NCI-H1417 treated with DMSO at 0.1 percent for 48 hours (cell line): ENCODE results near the gene EVI5.
"Not testable (repeated sequence)": the region's sequence is repeated elsewhere in the genome, so short reads cannot be mapped to it uniquely, and the experiment has no call there.

Experiments
- DNase-seq: peaks from one replicate; lab custom pipeline; 2025; lab: John Stamatoyannopoulos, UW

EVI5 gene

DNA sequence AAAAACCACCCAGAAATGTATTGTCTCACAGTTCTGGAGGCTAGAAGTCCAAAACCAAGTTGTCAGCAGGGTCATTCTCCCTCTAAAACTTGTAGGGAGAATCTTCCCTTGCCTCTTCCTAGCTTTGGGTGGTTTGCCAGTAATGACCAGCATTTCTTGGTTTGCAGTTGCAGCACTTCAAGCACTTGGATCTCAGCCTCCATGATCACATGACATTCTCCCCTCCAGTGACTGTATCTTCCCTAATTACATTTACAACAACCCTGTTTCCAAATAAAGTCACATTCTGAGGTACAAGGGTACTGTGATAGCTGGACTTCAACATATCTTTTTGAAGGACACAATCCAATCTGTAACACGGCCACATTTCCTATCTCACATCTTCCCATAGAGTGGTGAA, 37.2 kb downstream of the EVI5 start:
- no peak for DNase-seq

- not testable (repeated sequence) for DNase-seq
Observed at GRCh38 chr1:92746255-92746654, 38.7 kb downstream of the EVI5 start.

GRCh38 chr1:92743221-92743620, 41.7 kb downstream of the EVI5 start:
- DNase-seq: no peak

GRCh38 chr1:92739669-92740524, 45.0 kb downstream of the EVI5 start:
- no peak for DNase-seq

GRCh38 chr1:92736395-92736794, 48.5 kb downstream of the EVI5 start:
- no peak for DNase-seq

GRCh38 chr1:92730476-92730875, 54.4 kb downstream of the EVI5 start:
- DNase-seq: no peak

DNA sequence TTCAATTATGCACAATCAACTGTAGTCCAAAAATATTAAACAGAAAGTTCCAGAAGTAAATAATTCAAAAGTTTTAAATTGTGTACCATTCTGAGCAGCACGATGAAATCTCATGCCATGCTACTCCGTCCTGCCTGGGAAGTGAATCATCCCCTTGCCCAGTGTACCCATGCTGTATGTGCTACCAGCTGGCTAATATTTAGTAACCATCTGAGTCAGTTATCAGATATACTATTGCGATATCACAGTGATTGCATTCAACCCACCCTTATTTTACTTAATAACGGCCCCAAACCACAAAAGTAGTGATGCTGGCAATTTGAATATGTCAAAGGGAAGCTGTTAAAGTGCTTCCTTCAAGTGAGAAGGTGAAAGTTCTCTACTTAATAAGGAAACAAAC, 56.2 kb downstream of the EVI5 start:
- DNase-seq: no peak

GRCh38 chr1:92723713-92724112, 61.2 kb downstream of the EVI5 start:
- DNase-seq: not testable (repeated sequence)

GRCh38 chr1:92721886-92722285, 63.0 kb downstream of the EVI5 start:
- no peak for DNase-seq

- not testable (repeated sequence) for DNase-seq
Observed at GRCh38 chr1:92721157-92721556, 63.8 kb downstream of the EVI5 start.

DNA sequence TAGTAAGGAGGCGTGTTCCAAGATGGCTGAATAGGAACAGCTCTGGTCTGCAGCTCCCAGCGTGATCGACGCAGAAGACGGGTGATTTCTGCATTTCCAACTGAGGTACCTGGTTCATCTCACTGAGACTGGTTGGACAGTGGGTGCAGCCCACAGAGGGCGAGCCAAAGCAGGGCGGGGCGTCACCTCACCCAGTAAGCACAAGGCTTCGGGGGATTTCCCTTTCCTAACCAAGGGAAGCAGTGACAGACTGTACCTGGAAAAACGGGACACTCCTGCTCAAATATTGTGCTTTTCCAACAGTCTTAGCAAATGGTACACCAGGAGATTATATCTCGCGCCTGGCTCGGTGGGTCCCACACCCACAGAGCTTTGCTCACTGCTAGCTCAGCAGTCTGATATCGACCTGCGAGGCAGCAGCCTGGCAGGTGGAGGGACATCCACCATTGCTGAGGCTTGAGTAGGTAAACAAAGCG, 69.4 kb downstream of the EVI5 start:
- DNase-seq: not testable (repeated sequence)

DNA sequence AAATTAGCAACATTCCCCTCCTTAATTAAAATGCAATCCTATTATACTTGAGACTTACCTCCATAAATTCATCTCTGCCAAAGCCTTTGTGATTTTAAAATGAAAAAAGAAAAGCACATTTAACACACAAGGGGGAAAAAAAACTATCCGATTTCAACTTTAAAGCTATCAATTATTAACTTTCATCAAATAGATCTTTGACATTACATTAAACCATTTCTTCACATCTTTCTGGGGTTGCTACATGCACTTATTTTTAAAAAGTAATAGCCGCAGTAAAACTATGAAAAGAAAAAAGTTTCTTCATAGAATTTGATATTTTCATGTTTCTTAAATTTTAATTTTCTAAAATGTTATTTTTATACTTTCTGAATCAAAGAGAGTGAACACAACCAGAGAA, 71.0 kb downstream of the EVI5 start:
- no peak for DNase-seq

DNA sequence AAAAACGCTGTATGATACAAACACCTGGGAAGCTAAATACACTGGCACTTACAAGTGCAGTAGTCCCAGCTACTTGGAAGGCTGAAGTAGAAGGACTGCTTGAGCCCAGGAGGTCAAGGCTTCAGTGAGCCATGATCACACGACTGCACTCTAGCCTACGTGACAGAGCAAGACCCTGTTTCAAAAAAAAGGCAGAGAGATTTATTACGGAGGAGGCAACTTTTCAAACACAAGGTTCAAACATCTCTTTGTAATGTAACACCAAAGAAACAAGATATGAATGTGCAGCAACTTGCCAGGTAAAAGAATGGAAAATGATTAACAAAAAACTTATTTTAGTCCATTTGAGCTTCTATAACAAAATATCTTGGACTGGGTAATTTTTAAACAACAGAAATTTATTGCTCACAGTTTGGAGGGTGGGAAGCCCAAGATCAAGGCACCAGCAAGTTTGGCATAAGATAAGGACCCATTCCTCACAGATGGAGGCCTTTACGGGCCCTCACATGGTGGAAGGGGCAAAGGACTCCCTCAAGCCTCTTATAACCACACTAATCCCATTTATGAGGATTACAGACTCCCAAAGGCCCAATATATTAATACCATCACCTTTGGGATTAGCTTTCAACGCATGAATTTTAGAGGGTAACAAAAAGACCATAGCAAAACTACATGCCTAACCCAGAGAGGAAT, 73.3 kb downstream of the EVI5 start:
- no peak for DNase-seq

GRCh38 chr1:92709738-92710137, 75.2 kb downstream of the EVI5 start:
- no peak for DNase-seq

- no peak for DNase-seq
Observed at GRCh38 chr1:92708368-92708950, 76.4 kb downstream of the EVI5 start.

DNA sequence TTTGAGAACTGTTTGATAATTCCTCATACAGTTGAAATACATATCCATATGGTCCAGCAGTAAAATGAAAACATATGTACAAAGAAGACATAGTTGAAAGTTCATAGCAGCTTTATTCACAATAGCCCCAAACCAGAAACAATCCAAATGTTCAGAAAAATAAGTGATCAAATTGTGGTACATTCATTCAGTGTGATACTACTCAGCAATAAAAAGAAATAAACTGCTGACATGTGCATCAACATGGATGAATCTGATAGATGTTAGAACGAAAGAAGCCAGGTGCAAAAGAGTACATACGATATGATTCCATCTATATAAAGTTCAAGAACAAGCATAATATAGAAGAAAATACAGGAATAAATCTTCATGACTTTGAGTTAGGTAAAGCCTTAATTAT, 77.2 kb downstream of the EVI5 start:
- no peak for DNase-seq

DNA sequence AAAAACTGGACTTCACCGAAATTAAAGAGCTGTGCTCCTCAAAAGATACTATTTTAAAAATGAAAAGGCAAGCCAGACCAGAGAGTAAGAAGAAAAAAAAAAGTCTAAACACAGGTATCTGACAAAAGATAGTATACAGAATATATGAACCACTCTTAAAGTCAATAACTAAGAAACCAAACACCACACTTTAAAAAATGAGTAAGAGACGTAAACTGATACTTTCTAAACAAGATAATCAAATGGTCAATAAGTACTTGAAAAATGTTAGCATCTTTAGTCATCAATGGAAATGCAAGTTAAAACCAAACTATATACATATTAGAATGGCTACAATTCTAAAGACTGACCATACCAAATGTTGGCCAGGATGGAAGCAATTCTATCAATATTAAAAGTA, 77.6 kb downstream of the EVI5 start:
- DNase-seq: no peak

GRCh38 chr1:92705446-92705845, 79.5 kb downstream of the EVI5 start:
- no peak for DNase-seq

GRCh38 chr1:92701147-92701546, 83.8 kb downstream of the EVI5 start:
- DNase-seq: no peak

DNA sequence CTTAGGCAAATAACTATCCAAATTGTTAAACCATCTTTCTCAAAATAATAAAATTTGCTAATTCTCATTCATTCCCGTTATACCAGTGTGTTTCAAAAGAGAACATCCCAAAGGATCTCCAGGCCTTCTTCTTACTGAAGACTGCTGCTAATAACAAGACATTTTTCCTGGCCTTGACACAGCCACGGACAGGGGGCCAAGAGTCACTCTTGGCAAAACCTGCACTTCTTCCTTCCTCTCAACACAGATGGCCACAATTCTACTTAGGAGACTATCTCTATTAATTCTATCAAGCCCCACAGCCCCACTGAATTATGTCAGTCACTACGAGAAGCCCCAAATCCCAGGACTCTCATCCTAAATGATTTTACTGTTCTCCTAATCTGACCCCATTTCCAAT, 86.0 kb downstream of the EVI5 start:
- DNase-seq: no peak

DNA sequence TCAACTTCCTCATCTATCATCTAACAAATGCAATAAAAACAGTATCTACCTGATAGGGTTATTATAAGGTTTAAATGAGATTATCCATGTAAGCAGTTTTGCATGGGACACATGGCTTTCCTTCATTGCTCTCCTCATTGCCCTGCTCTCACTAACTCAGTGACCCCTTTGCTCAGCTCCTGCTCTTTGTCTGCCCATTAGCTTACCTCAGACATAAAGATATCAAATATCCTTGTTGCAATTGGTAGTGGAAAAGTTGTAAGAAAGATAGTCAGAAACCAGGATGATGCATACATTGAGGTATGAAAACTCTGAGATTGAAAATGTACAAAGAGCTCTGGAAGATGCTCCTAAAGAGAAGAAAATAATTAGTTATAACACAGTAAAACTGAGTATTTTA, 89.8 kb downstream of the EVI5 start:
- no peak for DNase-seq

DNA sequence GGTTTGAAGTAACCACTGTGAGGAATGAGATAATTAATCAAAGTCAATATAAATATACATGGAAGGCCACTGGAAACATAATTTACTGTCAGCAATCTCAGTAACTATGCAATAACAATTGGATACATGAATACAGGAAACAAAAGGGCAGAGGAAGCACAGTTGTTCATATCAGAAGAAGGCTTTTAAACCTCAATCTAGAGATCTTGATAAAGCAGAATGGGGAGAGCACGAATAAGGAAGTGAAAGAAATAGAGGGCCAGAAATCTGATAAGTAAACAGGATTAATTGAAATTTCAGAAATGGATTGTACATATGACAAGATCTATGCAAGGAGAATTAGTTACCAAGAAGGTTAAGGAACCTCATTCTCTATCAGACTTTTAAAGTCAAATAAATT, 93.0 kb downstream of the EVI5 start:
- DNase-seq: no peak
